Transverse colon (tissue), 4 donors: ENCODE results near the gene ZFYVE27. TPM values are rescaled to one million over a fixed set of nuclear protein-coding genes. Genes with fewer than 3 reads are reported as not detected.

Source experiments
- DNase-seq: peaks from one replicate; pipeline ENCODE4 v3.0.0-alpha.2; 2019
- H3K27ac ChIP-seq, 4 donors: fragments of 200-600 bp; sonication (generic); 2 replicates each; pipeline ENCODE4 v1.5.1; 2016 to 2018; ENCODE audit warnings: inconsistent platforms in 4 of 4
- H3K27me3 ChIP-seq: fragments of 200-600 bp; sonication (generic); 2 replicates; pipeline ENCODE4 v1.5.1; 2017; ENCODE audit warnings: inconsistent platforms
- H3K36me3 ChIP-seq, 4 donors: fragments of 200-600 bp; sonication (generic); 2 replicates each; pipeline ENCODE4 v1.5.1; 2017 to 2019; ENCODE audit warnings: inconsistent platforms in 4 of 4
- H3K4me1 ChIP-seq, 4 donors: fragments of 200-600 bp; sonication (generic); 2 replicates each; pipeline ENCODE4 v1.5.1; 2017 to 2020; ENCODE audit warnings: inconsistent platforms in 4 of 4
- H3K4me3 ChIP-seq, 4 donors: fragments of 200-600 bp; sonication (generic); 1 replicate in 1 of 4; 2 replicates in 3 of 4; pipeline versions ENCODE4 v1.5.1 to v1.6.1; 2017 to 2019; ENCODE audit warnings: inconsistent platforms in 4 of 4
- H3K9me3 ChIP-seq, 2 donors: fragments of 200-600 bp; sonication (generic); 2 replicates each; pipeline ENCODE4 v1.5.1; 2017 to 2019; ENCODE audit warnings: inconsistent platforms in 2 of 2
- CTCF ChIP-seq, 5 experiments: fragments of 200-600 bp in 3 of 5; fragments of 450-650 bp in 2 of 5; sonication (generic) in 3 of 5; IDR thresholded peaks; 1 replicate in 2 of 5; 2 replicates in 3 of 5; pipeline ENCODE4 v1.5.1; 2016 to 2017; ENCODE audit warnings: antibody characterized with exemption in 5 of 5, inconsistent platforms in 3 of 5, mild to moderate bottlenecking in 2 of 5, moderate library complexity in 1 of 5
- EP300 ChIP-seq: sonication (generic); formaldehyde crosslinking; IDR thresholded peaks from one replicate; pipeline ENCODE4 v1.6.1; 2017; ENCODE audit warnings: antibody characterized with exemption, low read depth
- POLR2A ChIP-seq: fragments of 450-650 bp; IDR thresholded peaks from one replicate; pipeline ENCODE4 v1.6.1; 2016; ENCODE audit warnings: antibody characterized with exemption, mild to moderate bottlenecking, moderate library complexity
- POLR2AphosphoS5 ChIP-seq, 3 donors: sonication (generic); formaldehyde crosslinking; IDR thresholded peaks; one replicate each; pipeline ENCODE4 v1.6.1; 2016; ENCODE audit warnings: antibody characterized with exemption in 3 of 3
- WGBS, 2 donors: methylation state at CpG; one replicate each; pipeline ENCODE4 v1.1.5; 2018; ENCODE audit warnings: low coverage in 1 of 2; 5-methylcytosine and 5-hydroxymethylcytosine counted together
- in situ Hi-C, 4 donors: fragments of 200-750 bp; cut with MboI; loops; one replicate each; pipeline versions ENCODE4 v1.15.0 to v1.15.1; 2017; ENCODE audit warnings: low sequenced_read_pairs in 3 of 4, low pct_ligation_motif_present in 1 of 4, low pct_unique_long_range_greater_than_20kb in 1 of 4
- intact Hi-C: fragments of 100-400 bp; cut with DNase I; formaldehyde crosslinking; loops from one replicate; pipeline ENCODE4 v1.15.1; 2023; ENCODE audit warnings: low total_unique reads
- total RNA-seq, 4 donors: library from RNA; depleted of rRNA; stranded (reverse); fragments of >200 nt; gene quantifications; one replicate each; pipeline ENCODE4 v1.1.0, GENCODE V29; 2016

The ZFYVE27 gene
- total RNA-seq, 4 donors from 2014 or later = 46.4 to 102 (median 63.9) TPM

GRCh38 chr10:97800474-97800873 is 63.5 kb downstream of the ZFYVE27 start:
- peaks cover 5% of the 10 kb centered on the region for H3K27me3 ChIP-seq
- intact Hi-C loops (no loop called here), in situ Hi-C loops (no loop called here)
- peaks cover 0 to 7% of the 10 kb centered on the region in 2 donors for H3K9me3 ChIP-seq
- DNase-seq = no peak
- TF ChIP-seq CTCF (IDR thresholded peaks at IDR 0.05) (no peak), POLR2AphosphoS5 (IDR thresholded peaks at IDR 0.05) (no peak), EP300 (no peak), POLR2A (no peak)
- 85 to 92% methylated on average over 7 to 8 of the region's 9 CpGs for WGBS, 2 donors
- H3K36me3 ChIP-seq = no peaks in the 10 kb centered on the region
- no peak overlapping the region for H3K27ac ChIP-seq
- H3K4me1 ChIP-seq = no peaks in the 10 kb centered on the region
- no peak overlapping the region for H3K4me3 ChIP-seq

GRCh38 chr10:97801422-97801821 is 64.5 kb downstream of the ZFYVE27 start:
- no peaks in the 10 kb centered on the region for H3K4me1 ChIP-seq
- H3K4me3 ChIP-seq = no peak overlapping the region
- peaks cover 5% of the 10 kb centered on the region for H3K27me3 ChIP-seq
- no peaks in the 10 kb centered on the region for H3K36me3 ChIP-seq
- DNase-seq = no peak
- no peak overlapping the region for H3K27ac ChIP-seq
- intact Hi-C loops = no loop called here
- WGBS, 2 donors = 53% methylated on average over 5 of the region's 5 CpGs; no CpG with 5 or more reads in 1 of the 2 donors
- TF ChIP-seq POLR2AphosphoS5 (IDR thresholded peaks at IDR 0.05) (no peak), CTCF (IDR thresholded peaks at IDR 0.05) (no peak), EP300 (no peak), POLR2A (no peak)
- in situ Hi-C loops = no loop called here
- peaks cover 0 to 7% of the 10 kb centered on the region in 2 donors for H3K9me3 ChIP-seq

GRCh38 chr10:97805096-97805884 is 68.4 kb downstream of the ZFYVE27 start:
- DNase-seq = no peak
- in situ Hi-C loops (no loop called here), intact Hi-C loops (no loop called here)
- no peaks in the 10 kb centered on the region for H3K36me3 ChIP-seq
- 44 to 62% methylated on average over 9 to 12 of the region's 12 CpGs for WGBS, 2 donors
- H3K27ac ChIP-seq = no peak overlapping the region
- no peak overlapping the region for H3K4me3 ChIP-seq
- no peak for TF ChIP-seq POLR2A
- TF ChIP-seq POLR2AphosphoS5 (IDR thresholded peaks at IDR 0.05) = no peak
- no peak for TF ChIP-seq EP300
- no peak for TF ChIP-seq CTCF (IDR thresholded peaks at IDR 0.05)
- no peaks in the 10 kb centered on the region for H3K4me1 ChIP-seq
- H3K9me3 ChIP-seq = no peaks in the 10 kb centered on the region
- H3K27me3 ChIP-seq = no peaks in the 10 kb centered on the region

- intact Hi-C loops (no loop called here), in situ Hi-C loops (no loop called here)
- no peaks in the 10 kb centered on the region for H3K4me1 ChIP-seq
- no peak overlapping the region for H3K4me3 ChIP-seq
- no peaks in the 10 kb centered on the region for H3K27me3 ChIP-seq
- no peak for DNase-seq
- H3K27ac ChIP-seq = no peak overlapping the region
- 82% methylated on average over 6 of the region's 6 CpGs; no CpG with 5 or more reads in 1 of the 2 donors for WGBS, 2 donors
- no peaks in the 10 kb centered on the region for H3K36me3 ChIP-seq
- no peaks in the 10 kb centered on the region for H3K9me3 ChIP-seq
- TF ChIP-seq EP300 (no peak), POLR2A (no peak), CTCF (IDR thresholded peaks at IDR 0.05) (no peak), POLR2AphosphoS5 (IDR thresholded peaks at IDR 0.05) (no peak)
These were observed 69.0 kb downstream of the ZFYVE27 start for GRCh38 chr10:97805949-97806348.
